B cell (primary cell): ENCODE measurements around the gene GRAMD2B.

Source experiments
- CTCF ChIP-seq: fragments of 200-600 bp; IDR thresholded peaks from one replicate; pipeline ENCODE4 v1.8.0; 2022; ENCODE audit warnings: antibody characterized with exemption, mild to moderate bottlenecking
- EZH2 ChIP-seq: IDR thresholded peaks from 2 replicates; pipeline ENCODE4 v1.6.1; 2012; ENCODE audit warnings: borderline replicate concordance, low read depth, mild to moderate bottlenecking, moderate library complexity, low read length; ENCODE audit not compliant: insufficient read depth, poor library complexity, severe bottlenecking

DNA sequence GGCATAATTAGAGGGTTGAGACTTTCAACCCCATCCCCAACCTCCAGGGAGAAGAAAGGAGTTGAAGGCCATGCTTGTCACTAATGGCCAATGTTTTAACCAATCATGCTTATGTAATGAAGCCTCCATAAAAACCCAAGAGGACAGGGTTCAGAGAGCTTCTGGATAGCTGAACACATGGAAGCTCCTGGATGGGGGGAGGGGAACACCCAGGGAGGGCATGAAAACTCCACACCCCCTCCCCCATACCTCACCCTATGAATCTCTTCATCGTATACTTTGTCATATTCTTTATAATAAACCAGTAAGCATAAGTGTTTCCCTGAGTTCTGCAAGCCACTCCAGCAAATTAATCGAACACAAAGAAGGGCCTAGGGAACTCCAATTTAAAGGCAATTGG, 90.1 kb downstream of the GRAMD2B start:
- TF ChIP-seq EZH2: no peak
- no peak for TF ChIP-seq CTCF
